Bone marrow (tissue), 2 donors: ENCODE results near the gene NET1.

Experiments used
- DNase-seq, 2 donors: peaks; one replicate each; lab custom pipeline; 2025; lab: John Stamatoyannopoulos, UW

Gene NET1

DNA sequence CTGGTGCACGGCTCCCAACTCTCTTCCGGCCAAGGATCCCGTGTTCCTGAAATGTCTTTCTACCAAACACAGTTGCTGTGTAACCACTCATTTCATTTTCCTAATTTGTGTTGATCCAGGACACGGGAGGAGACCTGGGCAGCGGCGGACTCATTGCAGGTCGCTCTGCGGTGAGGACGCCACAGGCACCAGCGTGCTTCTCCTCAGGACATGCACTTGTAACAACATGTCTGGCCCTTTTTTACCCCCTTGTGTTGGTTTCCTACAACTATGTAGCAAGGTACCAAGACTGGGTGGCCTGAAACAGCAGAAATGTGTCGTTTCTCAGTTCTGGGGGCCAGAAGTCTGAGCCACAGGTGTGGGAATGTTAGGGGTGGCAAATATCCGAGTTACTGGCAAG is 68.8 kb downstream of the NET1 start:
- no peak for DNase-seq

DNA sequence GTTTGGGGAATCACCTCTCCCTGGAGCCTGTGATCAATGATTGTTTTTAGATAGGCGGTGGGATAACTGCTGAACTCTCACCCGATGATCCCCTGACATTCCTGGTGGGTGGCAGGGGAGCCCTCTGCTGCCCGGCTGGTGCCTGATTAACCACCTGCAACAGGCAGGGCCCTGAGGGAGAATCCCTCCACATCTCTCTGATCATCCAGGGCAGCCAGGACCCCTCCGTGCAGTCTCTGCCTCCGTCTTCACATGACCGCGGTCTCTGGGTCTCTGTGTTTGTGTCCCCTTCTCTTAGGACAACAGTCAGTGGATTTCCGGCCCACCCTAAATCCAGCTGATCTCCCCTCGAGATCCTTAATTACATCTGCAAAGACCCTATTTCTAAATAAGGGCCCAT is 69.7 kb downstream of the NET1 start:
- DNase-seq: no peak

GRCh38 chr10:5484205-5484604 is 71.8 kb downstream of the NET1 start:
- DNase-seq: no peak

DNA sequence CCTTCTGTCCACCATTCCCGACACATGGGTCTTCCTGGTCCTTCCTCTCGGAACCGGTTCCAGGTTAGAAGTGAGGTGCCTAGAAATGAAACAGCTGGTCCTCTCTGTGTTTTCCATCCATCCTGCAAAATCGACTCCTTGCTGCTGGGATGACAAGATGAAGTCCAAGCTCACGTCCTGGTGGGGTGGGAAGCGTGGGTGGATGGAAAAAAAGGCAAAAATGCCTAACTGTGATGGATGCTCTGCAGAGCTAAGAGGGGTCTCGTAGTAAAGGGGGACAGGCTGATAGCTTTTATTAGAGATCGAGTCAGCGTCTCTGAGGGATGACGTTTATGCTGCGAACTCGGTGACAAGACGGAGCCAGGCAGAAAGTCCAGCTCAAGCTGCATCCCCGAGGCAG is 72.9 kb downstream of the NET1 start:
- DNase-seq: no peak

DNA sequence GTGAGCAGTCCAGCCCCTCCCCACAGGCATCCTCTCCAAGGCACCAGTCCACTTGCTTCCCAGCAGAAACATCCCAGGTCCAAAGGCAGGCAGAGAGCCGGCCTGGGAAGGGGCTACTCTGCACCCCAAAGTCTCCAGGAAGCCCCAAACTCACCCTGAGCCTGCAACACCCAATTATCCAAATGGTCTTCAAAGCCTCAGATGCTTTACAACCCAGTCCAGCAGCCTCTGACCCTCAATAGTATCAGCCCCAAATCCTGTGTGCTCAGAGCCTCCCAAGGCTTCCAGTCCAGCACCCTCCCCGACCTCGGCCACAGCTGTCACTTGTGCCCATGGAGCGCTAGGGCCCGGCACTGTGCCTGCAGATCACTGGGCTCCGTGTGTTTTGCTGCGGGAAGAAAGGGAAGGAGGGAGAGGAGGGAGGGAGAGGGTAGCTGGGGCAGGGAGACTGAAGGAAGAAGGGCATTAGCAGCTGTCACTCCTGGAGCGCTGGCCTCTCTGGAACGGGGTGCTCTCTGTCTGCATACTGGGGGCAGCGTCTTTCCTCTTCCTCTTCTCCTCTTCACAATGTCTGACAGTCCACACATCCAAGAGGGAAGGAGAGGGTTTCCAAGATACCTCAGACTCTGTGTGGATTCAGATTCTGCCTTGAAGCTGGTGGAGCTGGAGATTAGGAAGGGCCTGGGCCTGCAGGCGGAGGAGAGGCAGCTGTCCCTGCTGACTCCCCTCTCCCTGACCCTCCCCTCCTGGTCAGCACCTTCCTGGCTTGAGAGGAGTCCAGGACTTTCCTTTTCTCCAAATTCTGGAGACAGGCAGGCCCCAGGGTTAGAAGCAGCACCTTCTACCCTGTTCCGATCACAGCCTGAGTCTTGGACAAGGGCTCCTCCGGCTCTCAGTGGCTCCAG is 73.8 kb downstream of the NET1 start:
- no peak for DNase-seq

DNA sequence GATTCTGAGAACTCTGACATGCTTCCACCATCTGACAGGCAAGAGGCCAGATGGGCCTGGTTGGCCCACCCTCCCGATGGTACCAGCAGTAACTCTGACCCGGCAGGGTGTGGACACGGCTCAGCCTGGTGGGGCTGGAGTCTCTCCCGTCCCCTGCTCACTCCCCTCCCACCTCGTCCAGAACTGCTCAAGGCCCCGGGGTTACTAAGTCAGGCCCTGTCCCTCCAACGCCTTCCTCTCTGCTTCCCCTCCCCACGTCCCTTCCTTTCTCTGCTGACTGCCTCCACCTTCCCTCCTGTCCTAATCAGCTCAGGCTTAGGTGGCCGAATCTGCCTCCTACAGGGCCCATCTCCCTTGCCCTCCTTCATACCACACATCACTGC is 74.5 kb downstream of the NET1 start:
- DNase-seq: no peak

DNA sequence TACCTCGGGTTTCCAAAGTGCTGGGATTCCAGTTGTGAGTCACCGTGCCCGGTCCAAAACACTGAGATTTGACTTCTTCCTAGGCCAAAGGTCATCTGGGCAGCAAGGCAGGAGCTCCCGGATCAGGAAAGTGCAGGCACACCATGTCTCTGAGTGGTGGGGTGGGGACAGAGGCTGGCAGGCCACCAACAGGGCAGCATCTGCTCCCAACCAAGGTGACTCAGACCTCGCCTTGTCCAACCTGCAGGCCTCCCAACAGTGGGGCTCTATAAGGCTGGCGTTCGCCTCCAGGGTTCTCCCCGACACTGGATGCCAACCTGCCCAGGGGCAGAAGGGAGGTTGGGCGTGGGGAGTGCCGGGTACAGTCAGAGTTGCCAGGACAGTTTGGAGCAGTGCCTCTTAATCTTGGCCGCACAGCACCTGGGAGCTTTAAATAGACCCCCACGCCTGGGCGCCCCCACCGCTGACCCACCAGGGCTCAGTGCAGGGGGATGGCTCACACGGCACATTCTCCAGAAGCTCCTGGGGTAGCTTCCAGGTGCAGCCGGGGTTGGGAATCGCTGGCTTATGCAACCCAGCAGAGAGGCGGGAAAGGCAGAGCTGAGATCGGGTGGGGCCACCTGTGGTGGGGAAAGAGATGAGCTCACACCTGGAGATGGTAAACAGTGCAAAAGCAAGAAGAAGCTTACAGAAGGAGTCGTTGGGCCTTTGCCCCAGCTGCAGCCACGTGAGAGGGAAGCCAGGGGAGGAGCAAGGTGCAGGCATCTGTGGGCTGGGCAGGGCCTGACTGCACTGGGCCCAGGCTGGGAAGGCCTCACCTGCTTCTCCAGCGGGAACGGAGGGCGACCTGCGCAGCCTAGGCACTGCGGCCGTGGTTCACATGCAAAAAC is 76.2 kb downstream of the NET1 start:
- no peak for DNase-seq

DNA sequence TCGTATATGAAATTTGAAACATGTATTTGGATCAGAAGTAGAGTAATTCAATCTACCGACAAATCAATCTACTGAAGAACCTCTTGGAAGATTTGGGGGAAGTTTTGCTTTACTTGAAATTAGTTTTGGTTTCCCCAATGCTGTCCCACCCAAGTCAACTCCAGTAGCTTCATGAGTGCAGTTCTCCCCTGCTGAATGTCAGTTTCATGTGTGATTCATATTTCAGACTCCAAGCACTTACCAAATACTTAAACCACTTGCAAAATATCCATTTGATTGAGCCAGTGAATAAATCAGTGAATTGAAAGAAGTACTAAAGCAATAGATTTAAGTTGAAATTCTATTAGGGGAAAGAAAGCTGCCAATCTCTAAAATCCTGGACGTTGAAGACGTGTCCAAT is 77.7 kb downstream of the NET1 start:
- no peak for DNase-seq

DNA sequence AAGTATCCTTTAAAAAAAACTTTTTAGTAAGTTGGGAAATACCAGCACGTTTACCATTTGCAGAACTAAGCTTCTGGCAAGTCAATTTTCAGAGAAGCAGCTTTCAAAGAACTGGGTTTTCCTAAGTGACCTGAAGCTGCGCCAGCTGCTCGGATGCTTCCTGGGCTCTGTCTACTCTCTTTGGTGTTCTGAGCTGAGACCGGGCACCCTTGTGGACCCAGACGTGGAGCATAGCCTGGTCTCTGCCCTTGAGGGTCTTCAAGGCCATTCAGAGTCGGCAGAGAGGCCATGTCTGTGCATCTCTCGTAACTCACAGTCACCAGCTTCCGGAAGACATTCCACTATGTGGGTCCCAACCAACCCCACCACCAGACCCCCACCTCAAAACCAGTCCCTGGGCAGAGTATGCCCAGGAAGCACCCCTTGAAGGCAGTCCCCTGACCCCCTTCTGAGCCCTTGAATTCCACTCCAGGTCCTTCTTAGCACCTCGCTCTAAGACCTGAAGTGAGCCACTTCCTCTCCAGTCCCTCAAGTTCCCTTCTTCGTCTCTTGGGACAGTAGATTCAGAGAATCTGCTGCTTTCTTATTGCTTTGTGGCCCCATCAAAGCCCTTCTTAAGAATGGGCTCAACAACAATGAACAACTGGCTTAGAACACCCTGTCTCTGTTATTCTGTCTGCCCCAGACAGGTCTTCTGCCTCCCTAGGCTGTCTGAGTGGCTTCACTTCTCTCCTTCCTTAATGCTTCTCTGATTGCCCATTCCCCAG is 78.5 kb downstream of the NET1 start:
- DNase-seq: no peak

DNA sequence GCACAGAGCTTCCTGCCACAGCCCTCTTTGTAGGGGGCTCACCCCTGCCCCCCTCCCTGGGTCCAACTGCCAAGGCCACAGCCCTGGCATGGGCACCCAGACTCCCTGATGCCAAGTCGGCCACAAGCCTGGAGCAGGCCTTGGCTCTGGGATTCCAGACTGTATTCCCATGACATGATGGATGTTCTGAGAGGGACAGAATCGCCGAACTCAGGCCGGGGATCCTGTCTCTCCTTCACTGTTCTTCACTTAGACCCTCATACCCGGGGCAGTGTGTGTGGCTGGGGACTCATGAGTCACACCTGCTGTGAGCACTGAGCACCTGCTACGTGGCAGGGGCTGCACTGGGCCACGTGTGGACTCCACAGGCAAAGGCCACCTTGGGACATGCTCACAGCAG is 79.1 kb downstream of the NET1 start:
- no peak for DNase-seq

DNA sequence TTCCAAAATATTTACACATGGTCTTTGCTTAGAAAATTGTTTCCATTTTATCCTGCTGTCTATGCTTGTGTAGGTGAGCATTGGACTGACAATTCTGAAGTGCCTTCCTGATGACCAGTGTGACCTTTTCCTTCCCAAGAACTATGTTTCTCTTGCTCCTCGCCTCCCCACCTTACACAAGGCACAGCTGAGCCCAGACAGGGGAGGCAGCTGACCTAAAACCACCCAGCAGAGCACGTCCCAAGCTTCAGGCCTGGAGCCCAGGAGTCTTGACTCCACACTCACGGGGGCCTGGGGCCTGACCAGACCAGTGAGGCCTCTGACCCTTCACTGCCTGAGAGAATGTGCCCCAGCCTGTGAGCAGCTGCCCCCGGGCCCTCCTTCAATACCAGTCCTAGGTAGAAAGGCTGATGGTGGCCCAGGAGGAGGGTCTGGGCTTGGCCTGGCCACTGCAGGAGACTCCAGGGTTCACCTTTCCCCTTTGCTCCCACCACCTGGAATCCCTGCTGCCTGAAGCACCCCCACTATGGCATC is 80.0 kb downstream of the NET1 start:
- DNase-seq: no peak

DNA sequence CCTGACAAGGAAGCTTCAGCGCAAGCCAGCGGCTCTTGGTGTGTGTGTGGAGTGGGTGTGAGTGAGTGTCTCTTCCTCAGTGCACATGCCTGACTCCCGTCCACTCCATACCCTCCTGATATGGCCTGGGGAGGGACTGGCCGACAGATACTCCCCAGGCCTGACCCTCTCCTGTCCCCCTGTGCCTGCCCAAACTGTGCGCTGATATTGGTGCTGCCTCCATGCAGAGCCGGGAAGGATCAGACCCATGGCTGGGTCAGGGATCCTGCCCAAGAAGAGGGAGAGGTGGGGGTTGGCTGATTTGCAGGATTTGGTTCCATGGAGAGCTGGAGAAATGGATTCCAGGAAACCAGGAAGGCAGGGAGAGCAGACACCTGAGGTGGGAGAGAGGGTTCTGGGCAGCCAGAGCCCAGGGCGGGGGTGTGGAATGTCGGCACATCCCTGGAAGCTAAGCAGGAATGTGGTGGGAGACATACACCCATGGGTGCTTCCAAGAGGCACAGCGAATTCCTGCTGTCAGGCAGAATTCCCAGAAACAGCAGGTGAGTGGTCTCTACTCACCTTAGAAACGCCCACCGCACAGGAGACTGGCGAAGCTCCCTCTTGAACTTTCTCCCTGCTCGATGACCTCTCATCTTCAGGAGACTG is 80.7 kb downstream of the NET1 start:
- DNase-seq: no peak

DNA sequence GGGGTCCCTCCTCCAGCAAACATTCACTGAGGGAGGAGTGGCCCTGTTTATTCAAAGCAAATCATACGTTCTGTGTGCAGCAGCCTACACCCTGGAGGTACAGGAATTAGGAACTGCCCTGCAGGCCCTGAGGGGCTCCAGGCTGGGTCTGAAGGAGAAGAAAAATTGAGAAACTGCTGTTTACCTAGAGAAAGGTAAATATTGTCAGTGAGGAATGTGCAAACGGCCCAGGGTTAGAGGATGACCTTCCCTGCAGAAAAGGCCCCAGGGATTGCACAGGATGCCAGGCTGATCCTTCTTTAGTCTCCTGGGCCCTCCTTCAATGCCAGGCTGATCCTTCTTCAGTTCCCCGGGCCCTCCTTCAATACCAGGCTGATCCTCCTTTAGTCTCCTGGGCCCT is 81.3 kb downstream of the NET1 start:
- DNase-seq: no peak

DNA sequence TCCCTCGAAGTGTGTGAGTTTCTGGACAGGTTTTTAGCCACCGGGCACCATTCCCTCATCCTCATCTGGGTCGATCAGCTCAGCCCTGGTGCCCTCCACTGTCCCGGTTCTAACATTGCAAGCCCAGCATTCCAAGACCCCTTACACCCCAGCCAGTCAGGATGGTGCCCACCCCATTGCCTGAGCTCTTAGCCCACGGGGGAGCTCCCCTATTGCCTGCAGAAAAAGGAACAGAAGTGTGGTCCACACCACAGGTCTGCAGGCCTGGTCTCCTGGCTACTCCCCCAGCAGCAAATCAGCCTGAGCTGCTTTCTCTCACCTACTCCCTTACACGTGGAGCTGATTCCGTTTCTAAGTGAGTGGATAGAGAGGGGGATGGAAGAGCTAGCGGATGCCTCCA is 82.3 kb downstream of the NET1 start:
- no peak for DNase-seq

- DNase-seq: no peak
These were observed 84.2 kb downstream of the NET1 start for GRCh38 chr10:5496261-5497250.

DNA sequence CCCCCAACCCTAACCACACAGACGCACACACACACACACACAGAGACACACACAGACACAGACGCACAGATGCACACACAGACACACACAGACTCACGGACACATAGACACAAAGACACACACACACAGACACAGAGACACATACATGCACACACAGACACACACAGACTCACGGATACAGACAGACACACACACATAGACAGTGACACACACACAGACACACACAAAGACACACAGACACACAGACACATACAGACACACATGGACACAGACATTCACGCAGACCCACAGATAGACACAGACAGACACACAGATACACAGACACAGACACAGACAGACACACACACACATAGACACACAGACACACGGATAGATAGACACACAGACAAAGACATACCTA is 84.9 kb downstream of the NET1 start:
- no peak for DNase-seq

- no peak for DNase-seq
These were observed 85.8 kb downstream of the NET1 start for GRCh38 chr10:5497948-5498730.

GRCh38 chr10:5498791-5499492 is 86.6 kb downstream of the NET1 start:
- DNase-seq: no peak
